Glomerular visceral epithelial cell (primary cell): Measurements from ENCODE around the gene ZEB1.
"Not testable (repeated sequence)": the region's sequence is repeated elsewhere in the genome, so short reads cannot be mapped to it uniquely, and the experiment has no call there.

Source experiments
- DNase-seq: peaks from one replicate; pipeline ENCODE4 v3.0.0-alpha.2; 2016; ENCODE audit errors: extremely low spot score

ZEB1 gene

GRCh38 chr10:31507427-31507826 lies 188.4 kb downstream of the ZEB1 start:
- no peak for DNase-seq

- DNase-seq = no peak
Measured at GRCh38 chr10:31508234-31508633, 189.2 kb downstream of the ZEB1 start.

GRCh38 chr10:31508882-31509281 lies 189.9 kb downstream of the ZEB1 start:
- no peak for DNase-seq

- no peak for DNase-seq
Measured at GRCh38 chr10:31509989-31510388, 191.0 kb downstream of the ZEB1 start.

- DNase-seq = no peak
Measured at GRCh38 chr10:31515116-31515515, 196.1 kb downstream of the ZEB1 start.

GRCh38 chr10:31515819-31516402 lies 196.9 kb downstream of the ZEB1 start:
- DNase-seq = no peak

- no peak for DNase-seq
Measured at GRCh38 chr10:31520986-31521831, 202.2 kb downstream of the ZEB1 start.

GRCh38 chr10:31522820-31523219 lies 203.8 kb downstream of the ZEB1 start:
- no peak for DNase-seq

GRCh38 chr10:31524460-31524859 lies 205.4 kb downstream of the ZEB1 start:
- DNase-seq = no peak

GRCh38 chr10:31526178-31526577 lies 207.2 kb downstream of the ZEB1 start:
- DNase-seq = no peak

- no peak for DNase-seq
Measured at GRCh38 chr10:31526681-31527080, 207.7 kb downstream of the ZEB1 start.

GRCh38 chr10:31528831-31529230 lies 209.8 kb downstream of the ZEB1 start:
- DNase-seq = no peak

GRCh38 chr10:31536302-31536701 lies 217.3 kb downstream of the ZEB1 start:
- DNase-seq = no peak

- no peak for DNase-seq
Measured at GRCh38 chr10:31549896-31550295, 230.9 kb downstream of the ZEB1 start.

GRCh38 chr10:31554556-31554955 lies 235.5 kb downstream of the ZEB1 start:
- DNase-seq = peak; percentile 46

- no peak for DNase-seq
Measured at GRCh38 chr10:31557854-31558253, 238.8 kb downstream of the ZEB1 start.

- not testable (repeated sequence) for DNase-seq
Measured at GRCh38 chr10:31568252-31568861, 249.3 kb downstream of the ZEB1 start.

GRCh38 chr10:31574577-31574976 lies 255.6 kb downstream of the ZEB1 start:
- DNase-seq = no peak

- DNase-seq = no peak
Measured at GRCh38 chr10:31578181-31578852, 259.3 kb downstream of the ZEB1 start.

- DNase-seq = no peak
Measured at GRCh38 chr10:31578951-31579350, 259.9 kb downstream of the ZEB1 start.
